HCT116 (cell line): ENCODE results near the gene BCAP31. TPM values are rescaled to one million over a fixed set of nuclear protein-coding genes. Genes with fewer than 3 reads are reported as not detected.

Experiments
- ATAC-seq: fragments of 200-7000 bp; cut with Tn5 transposase; 2 replicates; pipeline ENCODE4 v1.9.1; 2020; ENCODE audit warnings: mild to moderate bottlenecking, moderate library complexity
- BruUV-seq: library from RNA; stranded (reverse); fragments of 400-500 nt; replicated peaks from 2 replicates; lab custom pipeline; 2021; lab: Mats Ljungman, UMichigan
- CTCF ChIA-PET: fragments of 300-600 bp; sonication (Branson Sonifier 250); formaldehyde crosslinking; loops from one replicate; lab custom pipeline; 2021; ENCODE audit warnings: antibody characterized with exemption; lab: Charles Lee
- POLR2A ChIA-PET: fragments of 300-600, 350-600 bp; sonication (Branson Sonifier 250); formaldehyde crosslinking; loops from one replicate; lab custom pipeline; 2021; ENCODE audit warnings: antibody characterized with exemption; lab: Charles Lee
- RAD21 ChIA-PET, 2 experiments: fragments of 300-600 bp; sonication (Branson Sonifier 250); formaldehyde crosslinking; loops; one replicate each; lab custom pipeline; 2023; ENCODE audit warnings: low total read pairs in 2 of 2; ENCODE audit not compliant: uncharacterized antibody in 2 of 2, unreplicated experiment in 2 of 2, low non-redundant PET in 1 of 2; lab: Charles Lee
- DNase-seq: peaks from one replicate; pipeline ENCODE4 v3.0.0-alpha.2; 2010; ENCODE audit warnings: low read depth, low spot score
- H2AFZ ChIP-seq: fragments of 200-600 bp; shearing (Covaris generic), sonication (generic); 2 replicates; pipeline ENCODE4 v1.6.1; 2017; ENCODE audit warnings: low read depth, mixed run types, mixed read lengths, antibody characterized with exemption, low read length; ENCODE audit not compliant: poor library complexity, severe bottlenecking
- H3K27ac ChIP-seq: 2 replicates; pipeline ENCODE4 v1.5.1; 2012; ENCODE audit warnings: low read depth, low read length
- H3K27me3 ChIP-seq: fragments of 200-600 bp; sonication (generic); 2 replicates; pipeline ENCODE4 v1.6.1; 2016; ENCODE audit warnings: mixed run types, low read length, mixed read lengths; ENCODE audit not compliant: insufficient read depth
- H3K36me3 ChIP-seq, 2 experiments: fragments of 200-500 bp in 1 of 2; fragments of 200-600 bp in 1 of 2; sonication (Bioruptor generic) in 1 of 2; sonication (generic) in 1 of 2; 2 replicates each; pipeline versions ENCODE4 v1.5.1 to v1.6.1; 2014 to 2016; ENCODE audit warnings: low read length in 2 of 2, inconsistent platforms in 1 of 2, mixed read lengths in 1 of 2, mixed run types in 1 of 2; ENCODE audit not compliant: insufficient read depth in 2 of 2, control insufficient read depth in 1 of 2
- H3K4me1 ChIP-seq, 2 experiments: fragments of 200-600 bp in 1 of 2; sonication (generic) in 1 of 2; 2 replicates each; pipeline versions ENCODE4 v1.5.1 to v1.6.1; 2012 to 2017; ENCODE audit warnings: low read length in 2 of 2, inconsistent platforms in 1 of 2, mild to moderate bottlenecking in 1 of 2, mixed read lengths in 1 of 2, mixed run types in 1 of 2, moderate library complexity in 1 of 2; ENCODE audit not compliant: insufficient read depth in 2 of 2, control insufficient read depth in 1 of 2
- H3K4me2 ChIP-seq: fragments of 200-600 bp; sonication (generic); 2 replicates; pipeline ENCODE4 v1.6.1; 2017; ENCODE audit warnings: mixed run types, low read length, mixed read lengths
- H3K4me3 ChIP-seq, 2 experiments: fragments of 200-600 bp in 1 of 2; sonication (generic) in 1 of 2; replicated peaks in 1 of 2; 2 replicates each; pipeline ENCODE4 v1.5.1; 2011 to 2016; ENCODE audit warnings: low read length in 2 of 2, control low read depth in 1 of 2, low read depth in 1 of 2, mild to moderate bottlenecking in 1 of 2, mixed read lengths in 1 of 2, mixed run types in 1 of 2
- H3K79me2 ChIP-seq: fragments of 200-600 bp; sonication (generic); 2 replicates; pipeline ENCODE4 v1.6.1; 2017; ENCODE audit warnings: mild to moderate bottlenecking, mixed run types, low read length, moderate library complexity, mixed read lengths; ENCODE audit not compliant: insufficient read depth
- H3K9ac ChIP-seq: fragments of 200-600 bp; sonication (generic); 2 replicates; pipeline ENCODE4 v1.6.1; 2016; ENCODE audit warnings: low read length, mixed read lengths
- H3K9me2 ChIP-seq: fragments of 200-600 bp; sonication (generic), shearing (Covaris generic); 2 replicates; pipeline ENCODE4 v1.6.1; 2017; ENCODE audit warnings: mixed run types, mild to moderate bottlenecking, moderate library complexity; ENCODE audit not compliant: insufficient read depth
- H3K9me3 ChIP-seq, 2 experiments: fragments of 200-500 bp in 1 of 2; fragments of 200-600 bp in 1 of 2; sonication (Bioruptor generic) in 1 of 2; sonication (generic) in 1 of 2; 2 replicates each; pipeline ENCODE4 v1.6.1; 2014 to 2017; ENCODE audit warnings: low read length in 2 of 2, mixed read lengths in 2 of 2, inconsistent platforms in 1 of 2, low read depth in 1 of 2, mild to moderate bottlenecking in 1 of 2, mixed run types in 1 of 2, moderate library complexity in 1 of 2; ENCODE audit not compliant: control insufficient read depth in 1 of 2, insufficient read depth in 1 of 2
- H4K20me1 ChIP-seq: fragments of 200-600 bp; sonication (generic), shearing (Covaris generic); 2 replicates; pipeline ENCODE4 v1.6.1; 2017; ENCODE audit warnings: mixed run types, mild to moderate bottlenecking, moderate library complexity; ENCODE audit not compliant: insufficient read depth
- CEBPB ChIP-seq: IDR thresholded peaks from 2 replicates; pipeline ENCODE4 v1.6.1; 2012; ENCODE audit warnings: low read depth
- EGR1 ChIP-seq: IDR thresholded peaks from 2 replicates; pipeline ENCODE4 v1.6.1; 2012; ENCODE audit warnings: low read depth
- RAD21 ChIP-seq: IDR thresholded peaks from 2 replicates; pipeline ENCODE4 v1.6.1; 2012; ENCODE audit warnings: low read depth, mild to moderate bottlenecking
- REST ChIP-seq: IDR thresholded peaks from 2 replicates; pipeline ENCODE4 v1.6.1; 2012; ENCODE audit warnings: low read depth
- TCF7L2 ChIP-seq: IDR thresholded peaks from 2 replicates; pipeline ENCODE4 v1.7.0; 2011; ENCODE audit warnings: borderline replicate concordance, inconsistent platforms; ENCODE audit not compliant: insufficient read depth, insufficient read length; ENCODE audit errors: extremely low read depth
- intact Hi-C: fragments of 100-400 bp; cut with micrococcal nuclease; formaldehyde crosslinking; loops from 2 replicates; pipeline ENCODE4 v1.10.0; 2022
- total RNA-seq: library from RNA; stranded (reverse); gene quantifications from one replicate; pipeline ENCODE4 v1.2.1, GENCODE V29; 2021; ENCODE audit not compliant: unreplicated experiment

BCAP31 gene
- total RNA-seq, 1 experiment from 2014 or later, result 185 TPM

GRCh38 chrX:153670748-153671588 lies 53.2 kb downstream of the BCAP31 start:
- intact Hi-C loops, result no loop called here
- Histone ChIP-seq H3K4me1 (0 out of 4 replicates have a peak, but pooled peaks cover 0 to 3% of the 10 kb centered on the region in 2 experiments), H3K79me2 (no peaks in the 10 kb centered on the region), H3K27ac (no peak overlapping the region), H2AFZ (no peak overlapping the region), H3K4me3 (no peak overlapping the region), H3K9me3 (no peaks in the 10 kb centered on the region), H3K9me2 (no peaks in the 10 kb centered on the region), H3K4me2 (no peak overlapping the region), H3K9ac (no peak overlapping the region), H3K36me3 (no peaks in the 10 kb centered on the region), H3K27me3 (no peaks in the 10 kb centered on the region), H4K20me1 (no peaks in the 10 kb centered on the region)
- DNase-seq (no peak), ATAC-seq (no peak)
- BruUV-seq, result no TSS peak
- ChIA-PET CTCF (interaction anchor here (2.2 kb wide), 1 partner anchor 132 kb away, joined by 10 read pairs; no protein-coding TSS in a partner anchor), POLR2A (interaction anchor here (0.6 kb wide), 1 partner anchor 13 kb away, joined by 4 read pairs; no protein-coding TSS in a partner anchor), RAD21 (no interaction called here)
- no peak for TF ChIP-seq RAD21

GRCh38 chrX:153669901-153670731 lies 54.1 kb downstream of the BCAP31 start:
- Histone ChIP-seq H3K4me1 (0 out of 4 replicates have a peak, but pooled peaks cover 0 to 3% of the 10 kb centered on the region in 2 experiments), H3K36me3 (no peaks in the 10 kb centered on the region), H3K9ac (no peak overlapping the region), H3K4me3 (no peak overlapping the region), H2AFZ (no peak overlapping the region), H3K27me3 (no peaks in the 10 kb centered on the region), H3K27ac (no peak overlapping the region), H4K20me1 (no peaks in the 10 kb centered on the region), H3K9me3 (no peaks in the 10 kb centered on the region), H3K4me2 (no peak overlapping the region), H3K79me2 (no peaks in the 10 kb centered on the region), H3K9me2 (no peaks in the 10 kb centered on the region)
- CTCF ChIA-PET, result interaction anchor here (2.2 kb wide), 1 partner anchor 131 kb away, joined by 10 read pairs; no protein-coding TSS in a partner anchor
- ATAC-seq (no peak), DNase-seq (no peak)
- BruUV-seq, result no TSS peak
- RAD21 ChIA-PET, result no interaction called here
- TF ChIP-seq REST, result no peak
- TF ChIP-seq TCF7L2, result no peak
- TF ChIP-seq CEBPB, result no peak
- TF ChIP-seq RAD21, result no peak
- no peak for TF ChIP-seq EGR1
- intact Hi-C loops, result loop anchor here (10.0 kb wide), 3 partner anchors 55 to 715 kb away; no protein-coding TSS in a partner anchor
- POLR2A ChIA-PET, result interaction anchor here (0.6 kb wide), 1 partner anchor 12 kb away, joined by 4 read pairs; no protein-coding TSS in a partner anchor
